A673 (cell line): ENCODE data around the gene CEACAM8. TPM values are rescaled to one million over a fixed set of nuclear protein-coding genes. Genes with fewer than 3 reads are reported as not detected.
"Not testable (repeated sequence)": the region's sequence is repeated elsewhere in the genome, so short reads cannot be mapped to it uniquely, and the experiment has no call there.

Source experiments
- BruUV-seq: library from RNA; stranded (reverse); fragments of 400-500 nt; replicated peaks from 2 replicates; lab custom pipeline; 2021; lab: Mats Ljungman, UMichigan
- CTCF ChIA-PET: fragments of 300-600 bp; sonication (Branson Sonifier 250); formaldehyde crosslinking; loops from one replicate; lab custom pipeline; 2022; ENCODE audit warnings: antibody characterized with exemption; lab: Charles Lee
- POLR2A ChIA-PET: fragments of 300-600 bp; sonication (Branson Sonifier 250); formaldehyde crosslinking; loops from one replicate; lab custom pipeline; 2022; ENCODE audit warnings: antibody characterized with exemption; ENCODE audit not compliant: low non-redundant PET; lab: Charles Lee
- DNase-seq: peaks from one replicate; pipeline ENCODE4 v3.0.0-alpha.2; 2015; ENCODE audit warnings: low spot score
- H3K27ac ChIP-seq: fragments of 200-600 bp; sonication (generic); 2 replicates; pipeline ENCODE4 v1.5.1; 2016; ENCODE audit warnings: mixed run types, low read depth, mild to moderate bottlenecking, mixed read lengths, antibody characterized with exemption, low read length; ENCODE audit not compliant: poor library complexity, severe bottlenecking
- H3K27me3 ChIP-seq: fragments of 200-600 bp; sonication (generic); replicated peaks from 2 replicates; pipeline ENCODE4 v1.6.1; 2017; ENCODE audit warnings: mixed run types, low read depth, mild to moderate bottlenecking, mixed read lengths, antibody characterized with exemption, low read length; ENCODE audit not compliant: insufficient read depth, poor library complexity
- H3K36me3 ChIP-seq: fragments of 200-600 bp; sonication (generic); 2 replicates; pipeline ENCODE4 v1.6.1; 2016; ENCODE audit warnings: mixed run types, mild to moderate bottlenecking, mixed read lengths, antibody characterized with exemption, low read length; ENCODE audit not compliant: insufficient read depth, poor library complexity, severe bottlenecking
- H3K4me1 ChIP-seq: fragments of 200-600 bp; sonication (generic); 2 replicates; pipeline ENCODE4 v1.6.1; 2017; ENCODE audit warnings: mixed run types, mild to moderate bottlenecking, mixed read lengths, antibody characterized with exemption, low read length; ENCODE audit not compliant: insufficient read depth, poor library complexity, severe bottlenecking
- H3K4me3 ChIP-seq: fragments of 200-600 bp; sonication (generic); 2 replicates; pipeline ENCODE4 v1.5.1; 2016; ENCODE audit warnings: low read depth, mixed run types, mild to moderate bottlenecking, mixed read lengths, low read length; ENCODE audit not compliant: poor library complexity, severe bottlenecking
- H3K9me3 ChIP-seq: fragments of 200-600 bp; sonication (generic); 2 replicates; pipeline ENCODE4 v1.6.1; 2016; ENCODE audit warnings: mixed run types, low read depth, mild to moderate bottlenecking, mixed read lengths, antibody characterized with exemption, low read length; ENCODE audit not compliant: poor library complexity, severe bottlenecking
- CTCF ChIP-seq: fragments of 300-800, 200-600 bp; sonication (generic); conservative IDR thresholded peaks from 2 replicates; pipeline ENCODE4 v1.5.1; 2017; ENCODE audit warnings: low read depth, mild to moderate bottlenecking, antibody characterized with exemption, low read length, moderate library complexity, mixed read lengths
- EZH2 ChIP-seq: fragments of 200-600 bp; sonication (generic); IDR thresholded peaks from 2 replicates; pipeline ENCODE4 v1.6.1; 2017; ENCODE audit warnings: borderline replicate concordance, low read depth, mild to moderate bottlenecking, mixed read lengths, antibody characterized with exemption, low read length; ENCODE audit not compliant: poor library complexity, severe bottlenecking
- intact Hi-C: fragments of 100-400 bp; cut with micrococcal nuclease; formaldehyde crosslinking; loops from one replicate; pipeline ENCODE4 v1.10.0; 2022; ENCODE audit not compliant: unreplicated experiment
- total RNA-seq: library from RNA; stranded (reverse); gene quantifications from 2 replicates; pipeline ENCODE4 v1.2.3, GENCODE V29; 2021

The CEACAM8 gene
- total RNA-seq, 1 experiment from 2014 or later = not detected

GRCh38 chr19:42554046-42554575, 40.6 kb downstream of the CEACAM8 start:
- H3K9me3 ChIP-seq = no peaks in the 10 kb centered on the region
- intact Hi-C loops = no loop called here

GRCh38 chr19:42553292-42554045, 41.3 kb downstream of the CEACAM8 start:
- POLR2A ChIA-PET = no interaction called here
- intact Hi-C loops = no loop called here
- H3K4me3 ChIP-seq = no peak overlapping the region
- no peak for TF ChIP-seq CTCF
- TF ChIP-seq EZH2 = no peak
- no peaks in the 10 kb centered on the region for H3K9me3 ChIP-seq
- DNase-seq = no peak
- H3K36me3 ChIP-seq = no peaks in the 10 kb centered on the region
- BruUV-seq = no TSS peak
- H3K4me1 ChIP-seq = no peaks in the 10 kb centered on the region
- no peaks in the 10 kb centered on the region for H3K27me3 ChIP-seq
- H3K27ac ChIP-seq = no peak overlapping the region
- CTCF ChIA-PET = no interaction called here

More at GRCh38 chr19:42554046-42554575, 40.6 kb downstream of the CEACAM8 start:
- no peaks in the 10 kb centered on the region for H3K4me1 ChIP-seq
- POLR2A ChIA-PET = no interaction called here
- no peak for DNase-seq
- H3K27ac ChIP-seq = no peak overlapping the region
- CTCF ChIA-PET = no interaction called here
- TF ChIP-seq EZH2 = no peak
- TF ChIP-seq CTCF = no peak
- no peaks in the 10 kb centered on the region for H3K36me3 ChIP-seq
- no TSS peak for BruUV-seq
- no peaks in the 10 kb centered on the region for H3K27me3 ChIP-seq
- no peak overlapping the region for H3K4me3 ChIP-seq

GRCh38 chr19:42552086-42553065, 42.3 kb downstream of the CEACAM8 start:
- DNase-seq = no peak
- Histone ChIP-seq H3K27me3 (no peaks in the 10 kb centered on the region), H3K36me3 (no peaks in the 10 kb centered on the region), H3K4me3 (no peak overlapping the region), H3K4me1 (no peaks in the 10 kb centered on the region), H3K27ac (no peak overlapping the region), H3K9me3 (no peaks in the 10 kb centered on the region)
- CTCF ChIA-PET = no interaction called here
- intact Hi-C loops = no loop called here
- POLR2A ChIA-PET = no interaction called here
- BruUV-seq = no TSS peak
- TF ChIP-seq EZH2 = no peak
- no peak for TF ChIP-seq CTCF

- H3K4me3 ChIP-seq, DNase-seq, H3K27me3 ChIP-seq, POLR2A ChIA-PET, H3K36me3 ChIP-seq, BruUV-seq, H3K4me1 ChIP-seq, H3K9me3 ChIP-seq, CTCF ChIA-PET, H3K27ac ChIP-seq, intact Hi-C loops: not testable (repeated sequence)
Observed at GRCh38 chr19:42550521-42550920, 44.2 kb downstream of the CEACAM8 start.
